Keratinocyte (primary cell): Measurements from ENCODE around the gene H1-8.

ENCODE experiments used
- EZH2 ChIP-seq: IDR thresholded peaks from one replicate; pipeline ENCODE4 v1.6.1; 2012; ENCODE audit warnings: inconsistent platforms, mild to moderate bottlenecking, low read length, moderate library complexity
- TF ChIP-seq, protein P1 (sequence below), 3 experiments: IDR thresholded peaks in 1 of 3; conservative IDR thresholded peaks in 1 of 3; optimal IDR thresholded peaks in 1 of 3; 2 replicates in 2 of 3; 3 replicates in 1 of 3; pipeline versions ENCODE3 to v1.5.1; 2011; ENCODE audit warnings: low read length in 3 of 3, mild to moderate bottlenecking in 3 of 3, moderate library complexity in 2 of 3, control low read depth in 1 of 3, inconsistent platforms in 1 of 3; ENCODE audit not compliant: insufficient read depth in 2 of 3; ENCODE audit errors: extremely low read depth in 1 of 3

DNA sequence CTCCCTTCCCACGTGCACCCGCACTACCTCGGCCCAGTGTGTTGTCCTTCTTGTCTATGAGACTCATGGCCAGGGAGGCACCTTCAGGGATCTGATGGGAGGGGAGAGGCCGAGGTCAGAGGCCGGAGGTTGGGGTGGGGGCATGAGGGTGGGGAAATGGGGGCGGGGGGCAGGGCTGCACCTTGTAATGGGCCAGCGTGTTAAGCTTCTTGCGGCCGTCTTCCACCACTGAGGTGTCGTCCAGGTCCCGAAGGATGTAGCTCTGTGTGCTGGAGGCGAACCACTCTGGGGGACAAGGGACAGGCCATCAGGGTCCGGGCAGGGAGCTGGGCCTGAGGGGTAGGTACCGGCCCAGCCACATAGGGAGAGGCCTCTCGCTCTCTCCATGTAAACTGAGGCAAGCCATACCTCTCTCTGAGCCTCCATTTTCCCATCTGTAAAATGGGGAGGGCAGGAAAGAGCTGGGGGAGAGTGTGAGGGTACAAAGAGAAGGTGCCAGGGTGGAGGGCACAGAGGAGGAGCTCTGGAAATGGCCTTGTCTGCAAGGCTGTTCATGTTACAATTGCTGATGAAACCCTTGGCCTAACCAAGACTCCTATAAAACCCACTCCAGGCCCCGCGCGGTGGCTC, 18.8 kb downstream of the H1-8 start:
- TF ChIP-seq, protein P1, sequence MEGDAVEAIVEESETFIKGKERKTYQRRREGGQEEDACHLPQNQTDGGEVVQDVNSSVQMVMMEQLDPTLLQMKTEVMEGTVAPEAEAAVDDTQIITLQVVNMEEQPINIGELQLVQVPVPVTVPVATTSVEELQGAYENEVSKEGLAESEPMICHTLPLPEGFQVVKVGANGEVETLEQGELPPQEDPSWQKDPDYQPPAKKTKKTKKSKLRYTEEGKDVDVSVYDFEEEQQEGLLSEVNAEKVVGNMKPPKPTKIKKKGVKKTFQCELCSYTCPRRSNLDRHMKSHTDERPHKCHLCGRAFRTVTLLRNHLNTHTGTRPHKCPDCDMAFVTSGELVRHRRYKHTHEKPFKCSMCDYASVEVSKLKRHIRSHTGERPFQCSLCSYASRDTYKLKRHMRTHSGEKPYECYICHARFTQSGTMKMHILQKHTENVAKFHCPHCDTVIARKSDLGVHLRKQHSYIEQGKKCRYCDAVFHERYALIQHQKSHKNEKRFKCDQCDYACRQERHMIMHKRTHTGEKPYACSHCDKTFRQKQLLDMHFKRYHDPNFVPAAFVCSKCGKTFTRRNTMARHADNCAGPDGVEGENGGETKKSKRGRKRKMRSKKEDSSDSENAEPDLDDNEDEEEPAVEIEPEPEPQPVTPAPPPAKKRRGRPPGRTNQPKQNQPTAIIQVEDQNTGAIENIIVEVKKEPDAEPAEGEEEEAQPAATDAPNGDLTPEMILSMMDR (optimal IDR thresholded peaks at IDR 0.05 in 1 of 3, IDR thresholded peaks at IDR 0.05 in 1 of 3, conservative IDR thresholded peaks at IDR 0.05 in 1 of 3; ENCODE audit: extremely low read depth in 1 of 3, insufficient read depth in 2 of 3, low read length in 3 of 3): no peak
- TF ChIP-seq EZH2: no peak
